ENCODE measurements around the gene VIPR1.

Gene VIPR1

GRCh38 chr3:42519568-42519962 is 17.1 kb downstream of the VIPR1 start:
- H3K27ac ChIP-seq (ENCODE audit: low read depth, low read length), result no peak overlapping the region
- no peaks in the 10 kb centered on the region for H3K79me2 ChIP-seq (ENCODE audit: control insufficient read depth, low read length)
- no peaks in the 10 kb centered on the region for H4K20me1 ChIP-seq (ENCODE audit: control insufficient read depth, insufficient read depth, low read depth, low read length)
- H3K4me1 ChIP-seq (ENCODE audit: control insufficient read depth, low read length), result no peaks in the 10 kb centered on the region
- no peaks in the 10 kb centered on the region for H3K27me3 ChIP-seq (ENCODE audit: control insufficient read depth, low read length)
- TF ChIP-seq CTCF (IDR thresholded peaks at IDR 0.05; ENCODE audit: low read depth, low read length, poor library complexity, severe bottlenecking), result no peak
- H3K36me3 ChIP-seq (ENCODE audit: control insufficient read depth, low read length), result no peaks in the 10 kb centered on the region
- H3K9me3 ChIP-seq (ENCODE audit: control insufficient read depth, insufficient read depth, low read length), result no peaks in the 10 kb centered on the region
- no peaks in the 10 kb centered on the region for H3F3A ChIP-seq (ENCODE audit: control insufficient read depth, insufficient read depth)
- H3K9me2 ChIP-seq (replicated peaks; ENCODE audit: control insufficient read depth, low read length), result no peaks in the 10 kb centered on the region
- H3K4me2 ChIP-seq (ENCODE audit: low read length), result no peak overlapping the region
- no peak overlapping the region for H3K4me3 ChIP-seq (ENCODE audit: low read length)

DNA sequence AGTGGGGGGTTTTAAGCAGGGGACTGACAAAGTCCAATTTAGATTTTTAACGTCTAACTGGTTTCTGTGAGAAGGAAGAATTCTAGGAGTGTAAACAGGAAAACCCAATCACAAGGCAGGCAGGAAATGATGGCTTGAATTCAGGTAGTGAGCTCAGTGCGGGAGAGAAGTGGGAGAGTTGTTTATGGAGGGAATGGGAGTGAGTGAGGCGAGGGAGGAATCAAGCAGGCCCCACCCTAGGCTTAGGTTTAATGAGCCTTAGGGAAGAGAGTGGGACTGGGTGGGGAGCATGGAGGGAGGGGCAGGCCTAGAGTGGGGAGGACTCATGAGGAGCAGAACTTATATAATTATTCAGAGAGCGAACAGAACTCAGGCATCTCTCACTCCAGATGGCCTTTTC is 17.9 kb downstream of the VIPR1 start:
- Histone ChIP-seq H3K4me2 (ENCODE audit: low read length) (no peak overlapping the region), H3K9me2 (replicated peaks; ENCODE audit: control insufficient read depth, low read length) (no peaks in the 10 kb centered on the region), H3K27me3 (ENCODE audit: control insufficient read depth, low read length) (no peaks in the 10 kb centered on the region), H4K20me1 (ENCODE audit: control insufficient read depth, insufficient read depth, low read depth, low read length) (no peaks in the 10 kb centered on the region), H3K36me3 (ENCODE audit: control insufficient read depth, low read length) (no peaks in the 10 kb centered on the region), H3K4me1 (ENCODE audit: control insufficient read depth, low read length) (no peaks in the 10 kb centered on the region), H3K27ac (ENCODE audit: low read depth, low read length) (no peak overlapping the region), H3K9me3 (ENCODE audit: control insufficient read depth, insufficient read depth, low read length) (no peaks in the 10 kb centered on the region), H3F3A (ENCODE audit: control insufficient read depth, insufficient read depth) (no peaks in the 10 kb centered on the region), H3K79me2 (ENCODE audit: control insufficient read depth, low read length) (no peaks in the 10 kb centered on the region), H3K4me3 (ENCODE audit: low read length) (no peak overlapping the region)
- TF ChIP-seq CTCF (IDR thresholded peaks at IDR 0.05; ENCODE audit: low read depth, low read length, poor library complexity, severe bottlenecking) (no peak), EZH2phosphoT487 (IDR thresholded peaks at IDR 0.05; ENCODE audit: borderline replicate concordance, low read length) (no peak)

DNA sequence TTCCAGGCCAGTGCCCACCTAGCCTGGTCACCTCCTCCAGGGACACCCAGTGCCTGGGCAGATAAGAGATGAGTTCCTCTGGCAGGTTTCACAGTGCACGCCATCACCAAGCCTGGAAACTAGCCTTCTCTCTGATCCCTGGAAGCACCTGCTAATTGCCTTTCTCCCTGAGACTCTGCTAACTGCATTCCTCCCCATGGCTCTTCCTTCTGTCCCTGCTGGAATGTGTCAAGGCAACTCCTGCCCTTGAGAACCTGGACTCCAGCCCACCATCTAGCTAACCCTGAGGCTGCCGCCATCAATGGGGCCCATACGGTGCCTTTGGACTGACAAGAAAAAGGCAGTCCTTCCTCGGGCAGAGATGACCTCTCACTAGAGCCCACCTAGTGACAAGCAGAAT is 18.5 kb downstream of the VIPR1 start:
- no peak overlapping the region for H3K27ac ChIP-seq (ENCODE audit: low read depth, low read length)
- no peaks in the 10 kb centered on the region for H4K20me1 ChIP-seq (ENCODE audit: control insufficient read depth, insufficient read depth, low read depth, low read length)
- H3K4me2 ChIP-seq (ENCODE audit: low read length), result no peak overlapping the region
- H3K4me1 ChIP-seq (ENCODE audit: control insufficient read depth, low read length), result no peaks in the 10 kb centered on the region
- no peaks in the 10 kb centered on the region for H3K36me3 ChIP-seq (ENCODE audit: control insufficient read depth, low read length)
- no peaks in the 10 kb centered on the region for H3K27me3 ChIP-seq (ENCODE audit: control insufficient read depth, low read length)
- no peaks in the 10 kb centered on the region for H3K9me3 ChIP-seq (ENCODE audit: control insufficient read depth, insufficient read depth, low read length)
- H3F3A ChIP-seq (ENCODE audit: control insufficient read depth, insufficient read depth), result no peaks in the 10 kb centered on the region
- H3K4me3 ChIP-seq (ENCODE audit: low read length), result no peak overlapping the region
- H3K79me2 ChIP-seq (ENCODE audit: control insufficient read depth, low read length), result no peaks in the 10 kb centered on the region
- TF ChIP-seq EZH2phosphoT487 (IDR thresholded peaks at IDR 0.05; ENCODE audit: borderline replicate concordance, low read length) (no peak), CTCF (IDR thresholded peaks at IDR 0.05; ENCODE audit: low read depth, low read length, poor library complexity, severe bottlenecking) (no peak)
- H3K9me2 ChIP-seq (replicated peaks; ENCODE audit: control insufficient read depth, low read length), result no peaks in the 10 kb centered on the region

- no peaks in the 10 kb centered on the region for H3K79me2 ChIP-seq (ENCODE audit: control insufficient read depth, low read length)
- H3F3A ChIP-seq (ENCODE audit: control insufficient read depth, insufficient read depth), result no peaks in the 10 kb centered on the region
- no peaks in the 10 kb centered on the region for H3K9me2 ChIP-seq (replicated peaks; ENCODE audit: control insufficient read depth, low read length)
- TF ChIP-seq CTCF (IDR thresholded peaks at IDR 0.05; ENCODE audit: low read depth, low read length, poor library complexity, severe bottlenecking) (no peak), EZH2phosphoT487 (IDR thresholded peaks at IDR 0.05; ENCODE audit: borderline replicate concordance, low read length) (no peak)
- no peaks in the 10 kb centered on the region for H3K36me3 ChIP-seq (ENCODE audit: control insufficient read depth, low read length)
- no peak overlapping the region for H3K27ac ChIP-seq (ENCODE audit: low read depth, low read length)
- no peaks in the 10 kb centered on the region for H4K20me1 ChIP-seq (ENCODE audit: control insufficient read depth, insufficient read depth, low read depth, low read length)
- no peaks in the 10 kb centered on the region for H3K9me3 ChIP-seq (ENCODE audit: control insufficient read depth, insufficient read depth, low read length)
- no peak overlapping the region for H3K4me2 ChIP-seq (ENCODE audit: low read length)
- no peaks in the 10 kb centered on the region for H3K27me3 ChIP-seq (ENCODE audit: control insufficient read depth, low read length)
- no peak overlapping the region for H3K4me3 ChIP-seq (ENCODE audit: low read length)
- H3K4me1 ChIP-seq (ENCODE audit: control insufficient read depth, low read length), result no peaks in the 10 kb centered on the region
These were observed 22.3 kb downstream of the VIPR1 start for GRCh38 chr3:42524751-42525150.

All from DOHH2 (cell line).